ENCODE data around the gene GP2.

DNA sequence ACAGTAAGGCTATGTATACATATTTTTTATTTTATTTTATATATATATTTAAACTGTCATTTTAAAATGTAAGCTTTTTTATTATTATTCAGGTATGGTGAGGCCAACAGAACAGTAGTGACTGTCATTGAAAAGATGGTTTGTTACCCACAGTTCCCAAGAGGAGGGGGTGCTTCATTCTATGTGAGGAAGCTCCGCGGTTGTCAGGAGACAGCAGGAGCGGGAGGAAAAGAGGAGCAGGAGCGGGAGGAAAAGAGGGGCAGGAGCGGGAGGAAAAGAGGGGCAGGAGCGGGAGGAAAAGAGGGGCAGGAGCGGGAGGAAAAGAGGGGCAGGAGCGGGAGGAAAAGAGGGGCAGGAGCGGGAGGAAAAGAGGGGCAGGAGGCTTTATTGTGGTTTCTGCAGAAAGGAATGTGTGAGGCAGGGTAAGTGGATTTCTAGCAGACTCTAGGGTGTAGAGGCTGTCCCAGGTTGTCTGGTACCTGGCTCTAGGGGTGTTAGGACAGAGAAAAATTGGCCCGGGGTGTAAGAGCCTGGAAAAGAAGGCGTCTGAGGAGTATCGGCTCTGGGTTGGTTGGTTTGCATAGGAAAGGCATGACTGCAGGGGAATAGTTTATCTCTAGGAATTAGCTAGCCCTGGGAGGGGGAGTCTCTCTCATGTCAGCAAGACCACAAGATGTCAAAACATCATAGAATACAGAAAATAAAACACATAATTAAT lies 64.0 kb downstream of the GP2 start:
- TF ChIP-seq, protein P1, sequence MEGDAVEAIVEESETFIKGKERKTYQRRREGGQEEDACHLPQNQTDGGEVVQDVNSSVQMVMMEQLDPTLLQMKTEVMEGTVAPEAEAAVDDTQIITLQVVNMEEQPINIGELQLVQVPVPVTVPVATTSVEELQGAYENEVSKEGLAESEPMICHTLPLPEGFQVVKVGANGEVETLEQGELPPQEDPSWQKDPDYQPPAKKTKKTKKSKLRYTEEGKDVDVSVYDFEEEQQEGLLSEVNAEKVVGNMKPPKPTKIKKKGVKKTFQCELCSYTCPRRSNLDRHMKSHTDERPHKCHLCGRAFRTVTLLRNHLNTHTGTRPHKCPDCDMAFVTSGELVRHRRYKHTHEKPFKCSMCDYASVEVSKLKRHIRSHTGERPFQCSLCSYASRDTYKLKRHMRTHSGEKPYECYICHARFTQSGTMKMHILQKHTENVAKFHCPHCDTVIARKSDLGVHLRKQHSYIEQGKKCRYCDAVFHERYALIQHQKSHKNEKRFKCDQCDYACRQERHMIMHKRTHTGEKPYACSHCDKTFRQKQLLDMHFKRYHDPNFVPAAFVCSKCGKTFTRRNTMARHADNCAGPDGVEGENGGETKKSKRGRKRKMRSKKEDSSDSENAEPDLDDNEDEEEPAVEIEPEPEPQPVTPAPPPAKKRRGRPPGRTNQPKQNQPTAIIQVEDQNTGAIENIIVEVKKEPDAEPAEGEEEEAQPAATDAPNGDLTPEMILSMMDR (IDR thresholded peaks at IDR 0.05) = no peak
- no peak for TF ChIP-seq POLR2A (IDR thresholded peaks at IDR 0.05)
